ENCODE results near the gene AHCYL1.

The AHCYL1 gene

DNA sequence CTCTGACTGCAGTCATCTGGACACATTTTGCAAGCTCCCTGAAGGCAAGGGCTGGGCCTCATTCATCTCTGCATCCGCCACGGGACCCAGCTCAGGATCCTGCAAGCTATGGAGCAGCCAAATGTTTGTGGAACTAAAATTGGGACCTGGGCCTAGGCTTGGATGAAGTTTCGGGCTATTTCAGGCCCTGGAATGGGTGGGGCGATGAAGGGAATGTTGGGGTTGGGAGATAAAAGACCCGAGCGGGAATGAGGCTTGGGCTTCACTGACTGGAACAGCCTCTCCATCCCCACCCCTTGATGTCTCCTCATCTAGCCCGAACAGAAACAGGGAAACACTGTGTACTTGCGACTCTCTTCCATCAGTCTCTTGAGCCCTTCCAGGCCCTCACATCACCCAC is 7.3 kb upstream of the AHCYL1 start:
- FAIRE-seq: no peak

DNA sequence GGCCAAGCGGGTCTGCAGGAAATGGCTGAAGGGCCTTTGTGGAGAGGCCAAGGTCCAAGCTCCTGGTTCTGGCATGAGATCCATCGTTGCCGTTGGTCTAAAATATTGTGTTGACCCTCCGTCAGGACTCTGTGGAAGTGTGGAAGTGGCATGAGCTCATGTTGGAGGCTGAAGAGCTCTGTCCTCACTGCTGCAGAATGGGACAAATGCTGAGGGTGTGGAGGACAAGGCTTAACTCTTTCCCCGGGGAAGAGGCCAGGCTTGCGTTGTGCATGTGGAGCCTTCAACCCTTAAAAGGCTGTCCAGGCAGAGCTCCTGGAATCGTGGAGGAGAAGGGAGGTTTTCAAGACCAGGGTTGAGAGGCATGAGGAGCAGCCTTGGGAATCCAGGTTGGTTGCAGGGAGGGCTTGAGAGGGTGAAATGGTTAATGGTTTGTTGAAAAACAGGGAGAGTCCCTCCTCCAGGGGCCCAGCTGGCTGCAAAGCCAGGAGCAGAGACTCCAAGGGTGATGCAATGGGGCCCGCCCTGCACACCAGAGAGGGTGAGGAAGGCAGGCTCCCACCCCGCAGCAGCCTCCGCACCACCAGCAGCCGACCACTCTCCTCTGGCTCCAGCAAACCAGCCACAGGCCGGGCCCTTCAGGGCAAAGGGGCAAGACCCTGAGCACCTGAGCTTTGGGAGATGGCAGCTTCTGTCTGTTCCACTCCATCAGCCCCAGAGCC is 6.7 kb upstream of the AHCYL1 start:
- no peak for FAIRE-seq

DNA sequence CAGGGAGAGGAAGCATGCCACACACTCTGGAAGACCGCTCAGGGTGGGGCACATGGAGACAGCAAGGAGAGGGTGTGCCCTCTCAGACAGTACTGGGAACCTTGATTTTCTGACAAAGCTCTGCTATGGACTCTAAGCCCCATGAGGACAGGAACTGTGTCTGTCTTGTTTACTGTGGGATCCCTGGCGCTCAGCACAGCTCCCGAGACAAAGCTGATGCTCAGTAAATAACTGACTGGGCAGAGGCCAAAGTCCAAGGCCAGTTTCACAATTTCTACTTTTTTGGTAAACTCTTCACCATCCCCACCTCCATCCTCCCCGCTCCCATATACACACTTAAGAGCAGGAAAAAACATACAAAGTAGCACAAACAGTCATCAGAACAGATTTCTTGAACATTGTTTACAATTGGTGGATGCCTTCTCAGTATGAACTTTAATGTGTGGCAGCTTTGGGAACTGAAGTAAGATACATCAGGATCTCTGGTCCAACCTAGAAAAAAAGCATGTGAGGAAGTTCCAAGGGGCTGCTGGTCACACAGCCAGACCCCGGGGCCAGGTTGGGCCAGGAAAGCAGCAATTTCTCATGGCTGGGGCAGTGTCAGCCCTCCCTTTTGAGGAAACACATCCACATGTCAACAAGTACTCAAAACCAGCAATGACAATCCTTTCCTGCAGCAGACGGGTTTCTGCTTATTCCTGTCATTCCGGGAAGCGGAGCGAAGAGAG is 5.6 kb upstream of the AHCYL1 start:
- no peak for FAIRE-seq

- no peak for FAIRE-seq
Measured at GRCh38 chr1:109979489-109980091, 5.0 kb upstream of the AHCYL1 start.

GRCh38 chr1:109980324-109981003 is 4.1 kb upstream of the AHCYL1 start:
- no peak for FAIRE-seq

- no peak for FAIRE-seq
Measured at GRCh38 chr1:109981004-109981335, 3.6 kb upstream of the AHCYL1 start.

DNA sequence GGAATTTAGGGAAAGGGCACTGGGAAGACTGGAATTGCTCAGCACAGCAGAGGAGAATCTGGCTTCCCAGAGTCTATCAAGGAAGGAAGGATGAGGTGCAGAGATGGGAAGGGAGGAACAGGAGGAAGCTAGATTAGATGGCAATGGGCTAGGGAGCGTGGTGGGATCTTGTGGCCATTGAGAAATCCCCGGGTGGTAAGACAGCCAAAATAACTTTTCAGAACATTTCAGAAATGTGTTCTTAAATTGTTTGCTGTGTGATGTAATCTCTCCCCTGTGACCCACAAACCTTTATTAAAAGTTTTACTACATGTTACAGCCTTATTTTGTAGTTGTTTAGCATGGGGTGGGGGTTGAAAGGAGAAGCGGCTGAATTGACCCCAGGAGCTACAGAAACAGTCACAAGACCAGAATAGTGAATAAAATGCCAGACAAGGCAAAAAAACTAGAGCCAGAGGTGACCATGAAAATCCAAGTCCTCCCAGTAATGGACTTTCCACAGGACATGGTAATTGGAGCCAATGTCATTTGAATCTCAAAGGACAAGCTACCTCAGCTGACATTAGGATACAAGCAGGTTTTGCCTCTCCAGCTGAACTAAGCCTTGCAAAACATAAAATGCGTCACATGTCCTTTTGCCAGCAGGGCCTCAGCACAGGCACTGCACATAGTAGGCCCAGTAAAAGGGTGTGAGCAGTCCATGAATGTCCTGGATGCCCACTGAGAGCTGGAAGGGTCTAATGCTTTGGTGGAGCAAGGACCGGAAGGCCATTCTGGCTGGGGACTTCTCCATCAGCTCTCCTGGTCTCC is 980 bp upstream of the AHCYL1 start:
- FAIRE-seq: no peak

GRCh38 chr1:109984190-109984455 is 442 bp upstream of the AHCYL1 start:
- peak; percentile 34 for FAIRE-seq

- no peak for FAIRE-seq
Measured at GRCh38 chr1:109985247-109986053, 885 bp downstream of the AHCYL1 start.

DNA sequence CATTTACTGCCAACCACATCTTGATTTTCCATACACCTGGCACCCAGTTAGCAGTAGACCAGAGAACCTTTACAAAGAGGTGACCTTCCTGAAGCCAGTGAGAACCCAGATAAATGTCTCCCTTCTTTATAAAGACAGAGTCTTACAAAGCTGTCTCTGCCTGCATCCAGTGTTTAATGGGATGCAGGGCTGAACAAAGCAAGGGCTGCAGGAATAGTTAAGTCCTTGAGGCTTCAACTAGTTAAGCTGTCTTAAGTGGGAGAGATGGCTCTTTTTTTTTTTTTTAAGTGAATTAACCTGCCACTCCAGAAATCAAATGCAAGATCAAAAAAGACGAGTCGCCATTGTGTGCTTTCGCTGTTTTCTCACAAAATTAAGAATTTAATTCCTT is 1.5 kb downstream of the AHCYL1 start:
- no peak for FAIRE-seq

DNA sequence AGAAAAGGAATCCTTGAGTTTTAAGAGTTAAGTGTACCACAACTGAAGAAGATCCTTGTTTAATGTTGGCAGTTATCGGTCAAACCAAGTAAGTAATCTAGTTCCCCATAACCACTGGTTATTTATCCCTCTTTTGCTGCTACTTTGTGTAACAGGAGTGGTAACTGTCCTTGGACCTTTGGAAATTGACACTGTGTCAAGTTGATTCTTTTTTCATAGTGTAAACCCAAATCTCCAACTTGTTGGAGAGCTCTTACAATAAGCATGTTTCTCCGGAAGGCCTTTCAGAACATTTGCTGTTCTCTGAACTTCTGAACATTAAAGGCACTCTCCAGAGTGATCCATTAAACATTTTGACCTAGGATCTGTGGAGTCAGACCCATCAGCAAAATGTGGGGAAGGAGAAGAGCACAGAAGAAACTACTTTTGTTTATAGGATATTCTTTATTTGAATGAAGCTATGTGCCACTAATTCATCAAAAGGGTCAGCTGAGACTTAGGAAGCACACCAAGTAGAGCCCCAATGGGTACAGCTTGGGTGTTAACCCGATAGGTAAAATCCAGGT is 3.9 kb downstream of the AHCYL1 start:
- no peak for FAIRE-seq

DNA sequence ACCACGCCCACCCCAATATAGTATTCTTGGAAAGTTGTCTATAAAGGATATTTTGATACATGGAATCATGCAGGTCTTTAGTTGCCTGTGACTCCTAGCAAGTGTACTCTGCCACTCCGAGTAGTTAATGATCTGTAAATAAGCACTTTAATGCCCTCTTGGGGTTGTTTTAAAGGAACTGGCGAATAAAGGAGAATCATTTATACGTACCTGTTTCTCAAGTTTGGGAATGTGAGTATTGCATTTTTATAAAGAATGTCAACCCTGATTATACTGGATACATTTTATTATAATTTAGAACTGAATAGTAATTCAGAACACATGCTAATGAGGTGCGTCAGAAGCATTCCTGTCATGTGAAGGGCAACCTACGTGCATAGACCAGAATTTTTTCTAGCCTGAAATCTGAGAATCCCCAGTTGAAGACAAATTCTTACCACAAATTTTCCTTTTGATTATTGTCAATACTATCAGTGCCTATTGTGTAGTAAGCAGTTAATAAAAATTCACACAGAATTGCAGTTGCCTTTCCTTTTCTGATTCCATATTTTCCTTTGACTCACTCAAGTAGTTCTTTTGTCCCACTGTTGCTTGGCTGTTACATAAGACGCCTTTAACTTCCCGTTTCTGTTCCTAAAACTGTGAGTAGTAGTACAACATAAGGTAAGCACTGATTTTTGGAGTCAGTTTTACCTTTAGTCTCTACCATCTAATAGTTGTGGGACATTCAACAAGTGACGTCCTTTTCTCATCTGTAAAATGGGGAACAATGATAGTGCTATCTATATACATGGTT is 5.1 kb downstream of the AHCYL1 start:
- no peak for FAIRE-seq

GRCh38 chr1:109990302-109990653 is 5.7 kb downstream of the AHCYL1 start:
- no peak for FAIRE-seq

DNA sequence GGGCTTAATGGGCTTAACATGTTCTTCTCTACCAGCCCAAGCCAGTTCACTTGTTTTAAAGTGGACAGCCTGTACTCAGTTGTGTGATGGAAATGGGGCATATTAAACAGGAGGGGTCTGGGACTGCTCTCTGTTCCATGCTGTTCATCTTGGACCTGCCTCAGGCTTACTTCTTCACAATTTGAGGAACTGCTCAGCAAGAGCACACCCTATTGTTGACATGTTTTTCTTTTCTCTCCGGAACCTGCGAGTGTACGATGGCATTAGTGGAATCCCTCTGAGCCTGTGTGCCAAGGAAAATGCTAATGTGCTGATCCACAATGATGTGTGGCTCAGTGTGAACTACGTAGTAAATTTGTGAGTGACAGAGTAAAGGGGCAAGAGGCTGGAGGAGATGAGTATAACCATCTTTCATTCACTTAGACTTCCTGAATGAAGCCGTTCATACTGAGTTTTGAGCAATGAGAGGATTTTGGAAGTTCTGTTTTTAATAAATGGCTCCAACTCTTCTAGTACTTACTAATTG is 6.9 kb downstream of the AHCYL1 start:
- no peak for FAIRE-seq

DNA sequence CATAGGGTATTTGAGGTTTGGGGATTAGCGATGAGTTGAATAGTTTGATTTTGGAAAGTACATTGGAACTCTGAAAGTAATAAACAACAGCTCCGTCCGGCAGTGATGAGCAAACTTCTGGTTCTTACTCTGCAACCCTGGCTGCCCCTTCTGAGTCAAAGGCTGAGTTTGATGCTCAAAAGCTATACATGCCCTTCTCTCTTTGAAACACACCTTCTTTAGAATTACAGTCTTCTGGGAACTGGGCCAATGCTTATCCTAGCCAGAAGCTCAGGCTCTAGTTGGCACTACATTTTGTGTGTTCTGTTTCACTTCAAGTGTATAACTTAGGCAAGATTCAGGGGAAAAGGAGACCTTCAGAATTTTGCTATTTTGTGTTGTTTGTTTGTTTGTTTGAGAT is 9.3 kb downstream of the AHCYL1 start:
- no peak for FAIRE-seq

- FAIRE-seq: no peak
Measured at GRCh38 chr1:109994654-109995053, 10.1 kb downstream of the AHCYL1 start.

- FAIRE-seq: no peak
Measured at GRCh38 chr1:109995536-109995935, 11.0 kb downstream of the AHCYL1 start.

GRCh38 chr1:109996476-109996875 is 11.9 kb downstream of the AHCYL1 start:
- FAIRE-seq: no peak

GRCh38 chr1:109997204-109997866 is 12.8 kb downstream of the AHCYL1 start:
- FAIRE-seq: no peak

GRCh38 chr1:109997867-109998229 is 13.3 kb downstream of the AHCYL1 start:
- FAIRE-seq: no peak

All from G401.6 (cell line).